ENCODE data around the gene ELOVL5. TPM values are rescaled to one million over a fixed set of nuclear protein-coding genes. Genes with fewer than 3 reads are reported as not detected.

The ELOVL5 gene
- total RNA-seq = 89.9 and 103 TPM in 2 replicates

DNA sequence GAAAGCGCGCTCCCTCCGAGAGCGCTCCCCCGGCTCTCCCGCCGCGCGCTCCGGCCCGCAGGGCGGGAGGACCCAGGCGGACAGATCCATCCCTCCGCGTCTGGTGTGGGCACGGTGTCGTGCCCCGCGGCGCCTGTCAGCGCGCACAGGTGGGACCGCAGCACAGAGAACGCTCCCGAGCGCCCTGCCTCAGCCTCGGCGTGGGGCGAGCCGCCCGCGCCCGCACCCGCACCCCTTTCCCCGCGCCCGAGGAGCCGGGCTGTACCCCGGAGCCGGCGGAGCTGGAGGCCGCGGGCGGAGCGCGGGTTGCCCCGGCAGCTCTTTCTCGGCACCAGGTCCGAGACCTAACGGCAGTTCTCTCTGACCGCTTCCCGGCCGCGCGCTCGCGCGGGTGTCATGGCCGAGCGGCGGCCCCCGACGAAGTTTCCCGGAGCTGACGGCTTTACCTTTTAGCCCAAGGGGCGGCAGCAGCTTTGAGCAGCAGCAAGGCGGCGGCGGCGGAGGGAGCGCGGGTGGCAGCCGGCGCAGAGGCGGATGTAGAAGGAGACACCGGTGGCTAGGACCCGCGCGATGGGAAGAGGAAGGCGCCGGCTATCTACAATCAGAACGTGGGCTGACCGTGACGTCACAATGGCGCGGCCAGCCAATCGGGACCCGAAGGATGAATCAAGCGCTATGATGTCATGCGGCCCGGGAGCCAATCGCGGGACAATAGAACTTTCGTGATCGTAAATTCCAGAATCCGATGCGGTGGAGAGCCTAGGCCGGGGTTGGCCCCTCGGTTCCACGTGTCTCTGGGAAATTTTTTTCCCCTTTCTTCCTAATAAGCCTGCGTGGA, at the start of gene ELOVL5:
Gene ELOVL5, minus strand, starts transcription at position 580 of the 838 bp plus-strand sequence. CDS start 53,251 bp downstream, outside the sequence.

Other genes starting within 250 kb of the ELOVL5 start
- not detected in 2 replicates for gene GCM1, start 200.1 kb downstream of the ELOVL5 start, total RNA-seq
- gene GCLC, start 196.2 kb upstream of the ELOVL5 start, total RNA-seq = 17.9 and 45.7 TPM in 2 replicates

Measured in smooth muscle cell of the pulmonary artery (primary cell).